CD4-positive, alpha-beta memory T cell (primary cell): ENCODE data around the gene MARS1. TPM values are rescaled to one million over a fixed set of nuclear protein-coding genes. Genes with fewer than 3 reads are reported as not detected.
A peak's percentile ranks its signal among the peaks of the same experiment; 100 is the strongest.

Experiments
- CTCF ChIA-PET: fragments of 350-600 bp; sonication (Branson Sonifier 250); formaldehyde crosslinking; loops from one replicate; lab custom pipeline; 2021; ENCODE audit warnings: inconsistent platforms; ENCODE audit not compliant: partially characterized antibody; lab: Charles Lee
- POLR2A ChIA-PET: fragments of 350-600 bp; sonication (Branson Sonifier 250); formaldehyde crosslinking; loops from one replicate; lab custom pipeline; 2021; ENCODE audit not compliant: partially characterized antibody; lab: Charles Lee
- DNase-seq, 5 donors: peaks; one replicate each; pipeline versions ENCODE4 v3.0.0 to v3.0.0-alpha.2; 2020 to 2022; ENCODE audit warnings: mixed read lengths in 1 of 5
- H3K27ac ChIP-seq: one replicate; pipeline ENCODE4 v1.7.0; 2013; ENCODE audit warnings: low read depth, low read length
- H3K27me3 ChIP-seq: 2 replicates; pipeline ENCODE4 v1.7.0; 2013; ENCODE audit warnings: mild to moderate bottlenecking, low read length, moderate library complexity; ENCODE audit not compliant: insufficient read depth
- H3K36me3 ChIP-seq: 2 replicates; pipeline ENCODE4 v1.7.0; 2013; ENCODE audit warnings: mild to moderate bottlenecking, low read length, moderate library complexity; ENCODE audit not compliant: insufficient read depth
- H3K4me1 ChIP-seq: 2 replicates; pipeline ENCODE4 v1.7.0; 2013; ENCODE audit warnings: mild to moderate bottlenecking, low read length, moderate library complexity; ENCODE audit not compliant: insufficient read depth
- H3K4me3 ChIP-seq, 2 donors: one replicate each; pipeline ENCODE4 v1.7.0; 2013; ENCODE audit warnings: low read length in 2 of 2, mild to moderate bottlenecking in 1 of 2
- H3K9me3 ChIP-seq, 2 donors: one replicate each; pipeline ENCODE4 v1.7.0; 2013; ENCODE audit warnings: low read length in 2 of 2, control low read depth in 1 of 2; ENCODE audit not compliant: control insufficient read depth in 1 of 2
- H3K27ac Mint-ChIP-seq, 7 donors: one replicate each; pipeline ENCODE4 v1.8.0; 2020 to 2021; ENCODE audit warnings: mixed read lengths in 7 of 7, mild to moderate bottlenecking in 6 of 7, inconsistent platforms in 3 of 7, moderate library complexity in 3 of 7
- H3K27me3 Mint-ChIP-seq, 2 donors: one replicate each; pipeline ENCODE4 v1.8.0; 2020 to 2021; ENCODE audit warnings: mixed read lengths in 2 of 2
- H3K36me3 Mint-ChIP-seq, 2 donors: one replicate each; pipeline ENCODE4 v1.8.0; 2020 to 2021; ENCODE audit warnings: mixed read lengths in 2 of 2, inconsistent platforms in 1 of 2, mild to moderate bottlenecking in 1 of 2
- H3K4me1 Mint-ChIP-seq, 4 donors: one replicate each; pipeline ENCODE4 v1.8.0; 2020 to 2021; ENCODE audit warnings: mixed read lengths in 4 of 4, mild to moderate bottlenecking in 1 of 4
- H3K4me3 Mint-ChIP-seq, 8 donors: one replicate each; pipeline ENCODE4 v1.8.0; 2020 to 2021; ENCODE audit warnings: mixed read lengths in 8 of 8, mild to moderate bottlenecking in 7 of 8, moderate library complexity in 6 of 8, inconsistent platforms in 3 of 8
- H3K9me3 Mint-ChIP-seq, 8 donors: one replicate each; pipeline ENCODE4 v1.8.0; 2020 to 2021; ENCODE audit warnings: mixed read lengths in 8 of 8, mild to moderate bottlenecking in 5 of 8, inconsistent platforms in 3 of 8, moderate library complexity in 1 of 8
- intact Hi-C: fragments of 100-400 bp; cut with micrococcal nuclease; formaldehyde crosslinking; loops from one replicate; pipeline ENCODE4 v1.15.1; 2023
- polyA plus RNA-seq, 2 donors: library from polyadenylated mRNA; unstranded; fragments of 300-500 nt; fragmentation: Illumina TruSeq; gene quantifications; one replicate each; pipeline ENCODE4 v1.2.3, GENCODE V29; 2021
- total RNA-seq, 2 experiments: library from RNA; stranded (reverse); gene quantifications; one replicate each; pipeline ENCODE4 v1.2.3, GENCODE V29; 2021

Gene MARS1
- total and polyA plus RNA-seq, 4 experiments from 2014 or later: 84.8 to 242 (median 169) TPM

GRCh38 chr12:57469296-57470164, 18.3 kb upstream of the MARS1 start:
- H3K4me1 ChIP-seq: peaks cover 33% of the 10 kb centered on the region
- Mint-ChIP-seq H3K4me1 (peaks cover 17 to 50% (median 27%) of the 10 kb centered on the region in 4 donors), H3K9me3 (peaks cover 0 to 2% (median 0%) of the 10 kb centered on the region in 8 donors), H3K36me3 (peaks cover 39 to 50% of the 10 kb centered on the region in 2 donors), H3K4me3 (no peak overlapping the region), H3K27me3 (no peaks in the 10 kb centered on the region), H3K27ac (peak overlapping the region in 3 of 7 donors; percentile 21 to 72 (median 43))
- no peaks in the 10 kb centered on the region for H3K9me3 ChIP-seq
- H3K4me3 ChIP-seq: no peak overlapping the region
- ChIA-PET POLR2A (interaction anchor here (1.2 to 3.5 kb wide), 5 partner anchors 8 to 13 kb away, joined by 4 to 22 read pairs (median 6); partner anchors contain the start of genes ARHGAP9 and GLI1), CTCF (interaction anchor here (0.7 to 1.7 kb wide), 3 partner anchors 8 to 13 kb away, joined by 4 to 7 read pairs (median 7); no protein-coding TSS in a partner anchor)
- peak in 1 of 5 donors; percentile 39 for DNase-seq
- H3K27ac ChIP-seq: no peak overlapping the region
- intact Hi-C loops: no loop called here
- H3K27me3 ChIP-seq: no peaks in the 10 kb centered on the region
- H3K36me3 ChIP-seq: peaks cover 52% of the 10 kb centered on the region

- Histone ChIP-seq H3K27me3 (no peaks in the 10 kb centered on the region), H3K4me3 (no peak overlapping the region), H3K36me3 (peaks cover 59% of the 10 kb centered on the region), H3K4me1 (peaks cover 42% of the 10 kb centered on the region), H3K27ac (no peak overlapping the region), H3K9me3 (no peaks in the 10 kb centered on the region)
- CTCF ChIA-PET: interaction anchor here (0.7 to 1.7 kb wide), 3 partner anchors 9 to 150 kb away, joined by 3 to 7 read pairs (median 4); no protein-coding TSS in a partner anchor
- H3K27ac Mint-ChIP-seq: peak overlapping the region in 1 of 7 donors; percentile 77
- H3K4me1 Mint-ChIP-seq: peaks cover 22 to 45% (median 32%) of the 10 kb centered on the region in 4 donors
- peaks cover 0 to 2% (median 0%) of the 10 kb centered on the region in 8 donors for H3K9me3 Mint-ChIP-seq
- DNase-seq: no peak
- no peak overlapping the region for H3K4me3 Mint-ChIP-seq
- H3K36me3 Mint-ChIP-seq: peaks cover 44 to 56% of the 10 kb centered on the region in 2 donors
- POLR2A ChIA-PET: interaction anchor here (0.8 to 3.5 kb wide), 6 partner anchors 7 to 284 kb away, joined by 3 to 22 read pairs (median 5); partner anchors contain the start of genes ARHGAP9, GLI1 and MARCHF9
- H3K27me3 Mint-ChIP-seq: no peaks in the 10 kb centered on the region
- intact Hi-C loops: no loop called here
These were observed 17.4 kb upstream of the MARS1 start for GRCh38 chr12:57470286-57470969.

- Histone ChIP-seq H3K27me3 (no peaks in the 10 kb centered on the region), H3K4me3 (no peak overlapping the region), H3K27ac (no peak overlapping the region), H3K9me3 (no peaks in the 10 kb centered on the region), H3K36me3 (peaks cover 59% of the 10 kb centered on the region), H3K4me1 (peaks cover 48% of the 10 kb centered on the region)
- H3K36me3 Mint-ChIP-seq: peaks cover 45 to 57% of the 10 kb centered on the region in 2 donors
- peaks cover 23 to 44% (median 34%) of the 10 kb centered on the region in 4 donors for H3K4me1 Mint-ChIP-seq
- H3K27ac Mint-ChIP-seq: peak overlapping the region in 4 of 7 donors; percentile 47 to 86 (median 80)
- CTCF ChIA-PET: interaction anchor here (0.7 to 1.9 kb wide), 6 partner anchors 8 to 150 kb away, joined by 3 to 15 read pairs (median 4); no protein-coding TSS in a partner anchor
- H3K9me3 Mint-ChIP-seq: peaks cover 0 to 2% (median 0%) of the 10 kb centered on the region in 8 donors
- H3K4me3 Mint-ChIP-seq: no peak overlapping the region
- POLR2A ChIA-PET: interaction anchor here (0.8 to 3.5 kb wide), 5 partner anchors 8 to 283 kb away, joined by 3 to 22 read pairs (median 4); partner anchors contain the start of genes ARHGAP9, DDIT3 and MARCHF9
- intact Hi-C loops: no loop called here
- DNase-seq: no peak
- no peaks in the 10 kb centered on the region for H3K27me3 Mint-ChIP-seq
These were observed 16.8 kb upstream of the MARS1 start for GRCh38 chr12:57470970-57471656.

DNA sequence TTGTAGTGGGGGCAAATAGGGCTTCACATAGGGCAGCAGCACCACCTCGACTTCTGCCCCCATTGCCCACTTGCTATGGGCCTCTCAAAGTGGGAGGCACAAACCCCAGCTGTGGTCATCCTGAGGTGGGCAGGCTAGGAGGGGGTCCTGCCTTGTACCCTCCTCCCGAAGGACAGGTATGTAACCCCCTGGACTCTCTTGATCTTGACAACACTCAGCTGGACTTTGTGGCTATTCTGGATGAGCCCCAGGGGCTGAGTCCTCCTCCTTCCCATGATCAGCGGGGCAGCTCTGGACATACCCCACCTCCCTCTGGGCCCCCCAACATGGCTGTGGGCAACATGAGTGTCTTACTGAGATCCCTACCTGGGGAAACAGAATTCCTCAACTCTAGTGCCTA, 16.2 kb upstream of the MARS1 start:
- peaks cover 0 to 2% (median 0%) of the 10 kb centered on the region in 8 donors for H3K9me3 Mint-ChIP-seq
- Histone ChIP-seq H3K36me3 (peaks cover 59% of the 10 kb centered on the region), H3K27ac (no peak overlapping the region), H3K9me3 (no peaks in the 10 kb centered on the region), H3K4me3 (no peak overlapping the region), H3K27me3 (no peaks in the 10 kb centered on the region), H3K4me1 (peaks cover 48% of the 10 kb centered on the region)
- intact Hi-C loops: no loop called here
- H3K27me3 Mint-ChIP-seq: no peaks in the 10 kb centered on the region
- H3K27ac Mint-ChIP-seq: peak overlapping the region in 5 of 7 donors; percentile 13 to 86 (median 75)
- no peak overlapping the region for H3K4me3 Mint-ChIP-seq
- POLR2A ChIA-PET: interaction anchor here (1.3 to 3.5 kb wide), 4 partner anchors 8 to 48 kb away, joined by 3 to 22 read pairs (median 5); partner anchors contain the start of genes ARHGAP9 and DDIT3
- no peak for DNase-seq
- CTCF ChIA-PET: interaction anchor here (1.3 to 1.9 kb wide), 4 partner anchors 8 to 112 kb away, joined by 4 to 15 read pairs (median 5); no protein-coding TSS in a partner anchor
- H3K4me1 Mint-ChIP-seq: peaks cover 24 to 50% (median 38%) of the 10 kb centered on the region in 4 donors
- H3K36me3 Mint-ChIP-seq: peaks cover 50 to 62% of the 10 kb centered on the region in 2 donors

DNA sequence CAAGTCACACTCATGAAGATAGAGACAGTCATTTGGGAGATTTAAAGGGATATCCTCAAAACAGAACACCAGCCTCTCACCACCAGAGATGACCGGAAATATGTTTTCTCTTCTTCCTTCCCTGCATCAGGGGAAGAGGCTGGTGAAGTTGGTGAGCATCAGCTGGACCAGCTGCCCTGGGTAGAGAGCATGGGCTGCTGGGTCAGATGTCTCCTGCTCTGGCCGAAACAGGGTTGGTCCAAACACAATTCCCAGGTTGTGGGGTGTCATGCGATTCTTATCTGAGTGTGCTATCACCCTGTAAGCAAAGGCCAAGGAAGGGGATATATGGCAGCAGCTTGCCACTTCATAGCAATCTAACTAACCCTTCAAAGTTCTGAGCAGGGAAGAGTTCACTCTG, 15.5 kb upstream of the MARS1 start:
- Mint-ChIP-seq H3K36me3 (peaks cover 56 to 70% of the 10 kb centered on the region in 2 donors), H3K4me1 (peaks cover 24 to 57% (median 41%) of the 10 kb centered on the region in 4 donors), H3K27me3 (no peaks in the 10 kb centered on the region), H3K9me3 (peaks cover 0 to 2% (median 0%) of the 10 kb centered on the region in 8 donors), H3K27ac (peak overlapping the region in 5 of 7 donors; percentile 40 to 75 (median 68)), H3K4me3 (peak overlapping the region in 3 of 8 donors; percentile 3 to 54 (median 13))
- no peaks in the 10 kb centered on the region for H3K27me3 ChIP-seq
- H3K4me1 ChIP-seq: peaks cover 48% of the 10 kb centered on the region
- no peak for DNase-seq
- H3K36me3 ChIP-seq: peaks cover 59% of the 10 kb centered on the region
- ChIA-PET CTCF (interaction anchor here (1.3 to 1.9 kb wide), 4 partner anchors 9 to 111 kb away, joined by 4 to 15 read pairs (median 5); no protein-coding TSS in a partner anchor), POLR2A (interaction anchor here (1.3 to 1.8 kb wide), 3 partner anchors 10 to 48 kb away, joined by 3 to 6 read pairs (median 4); partner anchors contain the start of gene DDIT3)
- intact Hi-C loops: no loop called here
- no peak overlapping the region for H3K4me3 ChIP-seq
- no peaks in the 10 kb centered on the region for H3K9me3 ChIP-seq
- H3K27ac ChIP-seq: no peak overlapping the region

- no peak overlapping the region for H3K27ac ChIP-seq
- H3K4me3 Mint-ChIP-seq: peak overlapping the region in 6 of 8 donors; percentile 0 to 84 (median 55)
- H3K9me3 ChIP-seq: no peaks in the 10 kb centered on the region
- intact Hi-C loops: no loop called here
- ChIA-PET POLR2A (interaction anchor here (7.0 to 10.2 kb wide), 2 partner anchors 11 to 15 kb away, joined by 75 to 225 read pairs; partner anchors contain the start of genes GLI1 and MARS1), CTCF (interaction anchor here (1.3 to 10.7 kb wide), 4 partner anchors 11 to 30 kb away, joined by 3 to 204 read pairs (median 29); partner anchors contain the start of genes GLI1, INHBE and MARS1)
- H3K9me3 Mint-ChIP-seq: peaks cover 0 to under 1% (median 0%) of the 10 kb centered on the region in 8 donors
- H3K4me1 ChIP-seq: peaks cover 54% of the 10 kb centered on the region
- peaks cover 49 to 75% of the 10 kb centered on the region in 2 donors for H3K36me3 Mint-ChIP-seq
- H3K4me1 Mint-ChIP-seq: peaks cover 27 to 61% (median 44%) of the 10 kb centered on the region in 4 donors
- no peaks in the 10 kb centered on the region for H3K27me3 Mint-ChIP-seq
- peaks cover 59% of the 10 kb centered on the region for H3K36me3 ChIP-seq
- H3K27ac Mint-ChIP-seq: peak overlapping the region in 6 of 7 donors; percentile 60 to 92 (median 84)
- no peak overlapping the region for H3K4me3 ChIP-seq
- H3K27me3 ChIP-seq: no peaks in the 10 kb centered on the region
- peak in 1 of 5 donors; percentile 27 for DNase-seq
These were observed 14.5 kb upstream of the MARS1 start for GRCh38 chr12:57473392-57473791.
